Right lobe of liver (tissue), 4 donors: ENCODE data around the gene GLCE.

ENCODE experiments used
- CTCF ChIP-seq, 4 donors: fragments of 200-600 bp in 3 of 4; fragments of 450-650 bp in 1 of 4; IDR thresholded peaks; one replicate each; pipeline versions ENCODE4 v1.5.1 to v1.8.0; 2016 to 2022; ENCODE audit warnings: antibody characterized with exemption in 4 of 4, mild to moderate bottlenecking in 2 of 4
- POLR2A ChIP-seq: fragments of 450-650 bp; IDR thresholded peaks from one replicate; pipeline ENCODE4 v1.6.1; 2017; ENCODE audit warnings: antibody characterized with exemption, mild to moderate bottlenecking
- donor health status: DM: no; HTN: no; CAD: no.
- donor health status: DM: no; HTN: no; CAD: no.
- donor health status: DM: no; HTN: yes; CAD: no.

- TF ChIP-seq POLR2A = no peak
- TF ChIP-seq CTCF (IDR thresholded peaks at IDR 0.05) = no peak
Measured at GRCh38 chr15:69165637-69166025, 5.2 kb downstream of the GLCE start.
